ENCODE results near the gene PHLDA3. TPM values are rescaled to one million over a fixed set of nuclear protein-coding genes. Genes with fewer than 3 reads are reported as not detected.

Gene PHLDA3
- total RNA-seq, 1 experiment from 2014 or later: 36.1 TPM

DNA sequence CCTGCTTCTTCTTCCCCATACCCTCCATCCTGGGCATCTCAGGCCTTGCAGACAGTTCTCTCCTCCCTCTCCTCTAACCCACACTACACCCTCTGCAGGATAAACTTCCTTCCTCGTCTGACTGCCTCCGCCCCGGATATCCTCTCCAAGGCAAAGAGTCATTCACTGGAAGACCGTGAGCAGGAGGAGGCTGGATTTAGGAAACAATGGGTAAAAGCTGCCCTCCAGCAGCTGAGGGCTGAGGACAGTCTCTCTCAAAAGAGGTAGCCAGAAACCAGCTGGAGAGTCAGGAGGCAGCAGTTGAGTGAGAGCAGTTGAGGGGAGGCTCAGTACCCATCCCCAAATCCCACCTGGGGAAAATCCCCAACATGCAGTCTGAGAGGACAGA is 36.5 kb upstream of the PHLDA3 start:
- in situ Hi-C loops (cut with HindIII; ENCODE audit: low pct_unique_long_range_greater_than_20kb, low sequenced_read_pairs): no loop called here
- DNase-seq (ENCODE audit: low read depth, low spot score): peak; percentile 58

DNA sequence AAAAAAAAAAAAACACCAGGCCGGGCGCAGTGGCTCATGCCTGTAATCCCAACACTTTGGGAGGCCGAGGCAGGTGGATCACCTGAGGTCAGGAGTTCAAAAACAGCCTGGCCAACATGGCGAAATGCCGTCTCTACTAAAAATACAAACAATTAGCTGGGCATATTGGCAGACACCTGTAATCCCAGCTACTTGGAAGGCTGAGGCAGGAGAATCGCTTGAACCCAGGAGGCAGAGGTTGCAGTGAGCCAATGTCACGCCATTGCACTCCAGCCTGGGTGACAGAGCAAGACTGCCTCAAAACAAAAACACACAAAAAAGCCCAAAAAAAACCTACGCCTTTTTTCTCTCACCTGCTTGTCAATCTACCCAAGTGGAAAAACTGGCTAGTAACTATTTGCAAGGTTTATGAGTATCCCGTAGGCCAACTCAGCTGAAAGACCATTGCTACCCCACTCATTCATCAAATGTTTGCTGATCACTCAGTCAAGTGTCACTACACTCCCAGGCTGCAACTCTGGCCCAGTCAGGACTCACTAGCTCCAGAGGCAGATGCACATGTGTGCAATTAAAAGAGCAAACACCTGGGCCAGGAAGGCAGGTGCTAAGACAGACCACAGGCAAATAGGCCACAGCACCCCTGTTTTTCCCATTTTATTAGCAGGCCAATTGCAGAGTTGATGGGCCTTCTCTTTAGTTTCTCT is 36.0 kb upstream of the PHLDA3 start:
- in situ Hi-C loops (cut with HindIII; ENCODE audit: low pct_unique_long_range_greater_than_20kb, low sequenced_read_pairs): no loop called here
- no peak for DNase-seq (ENCODE audit: low read depth, low spot score)

- in situ Hi-C loops (cut with HindIII; ENCODE audit: low pct_unique_long_range_greater_than_20kb, low sequenced_read_pairs): no loop called here
- no peak for DNase-seq (ENCODE audit: low read depth, low spot score)
Measured at GRCh38 chr1:201504179-201504631, 35.2 kb upstream of the PHLDA3 start.

GRCh38 chr1:201503397-201504176 is 34.6 kb upstream of the PHLDA3 start:
- in situ Hi-C loops (cut with HindIII; ENCODE audit: low pct_unique_long_range_greater_than_20kb, low sequenced_read_pairs): no loop called here
- DNase-seq (ENCODE audit: low read depth, low spot score): no peak

GRCh38 chr1:201502511-201502857 is 33.5 kb upstream of the PHLDA3 start:
- DNase-seq (ENCODE audit: low read depth, low spot score): no peak
- in situ Hi-C loops (cut with HindIII; ENCODE audit: low pct_unique_long_range_greater_than_20kb, low sequenced_read_pairs): no loop called here

- in situ Hi-C loops (cut with HindIII; ENCODE audit: low pct_unique_long_range_greater_than_20kb, low sequenced_read_pairs): no loop called here
- DNase-seq (ENCODE audit: low read depth, low spot score): no peak
Measured at GRCh38 chr1:201501812-201502510, 33.0 kb upstream of the PHLDA3 start.

DNA sequence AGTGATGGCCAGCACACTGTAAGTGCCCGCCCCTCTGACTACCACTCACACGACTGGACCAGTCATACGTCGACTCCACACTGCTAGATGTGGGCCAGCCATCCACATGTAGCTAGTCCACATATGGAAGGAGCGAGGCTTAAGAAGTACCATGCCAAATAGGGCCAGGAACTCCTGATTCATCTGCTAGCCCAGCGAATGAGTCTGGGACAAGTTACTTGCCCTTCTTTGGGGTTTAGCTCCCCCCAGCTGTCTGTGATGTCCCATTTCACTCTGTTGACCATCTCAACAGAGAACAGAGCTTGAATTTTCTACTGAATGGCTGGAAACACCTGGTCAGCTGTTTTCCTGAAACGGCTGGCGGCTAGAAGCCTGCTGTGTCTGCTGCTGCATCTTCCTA is 32.2 kb upstream of the PHLDA3 start:
- DNase-seq (ENCODE audit: low read depth, low spot score): no peak
- in situ Hi-C loops (cut with HindIII; ENCODE audit: low pct_unique_long_range_greater_than_20kb, low sequenced_read_pairs): no loop called here

GRCh38 chr1:201500670-201501120 is 31.7 kb upstream of the PHLDA3 start:
- in situ Hi-C loops (cut with HindIII; ENCODE audit: low pct_unique_long_range_greater_than_20kb, low sequenced_read_pairs): no loop called here
- no peak for DNase-seq (ENCODE audit: low read depth, low spot score)

- in situ Hi-C loops (cut with HindIII; ENCODE audit: low pct_unique_long_range_greater_than_20kb, low sequenced_read_pairs): no loop called here
- peak; percentile 21 for DNase-seq (ENCODE audit: low read depth, low spot score)
Measured at GRCh38 chr1:201499795-201500669, 31.0 kb upstream of the PHLDA3 start.

GRCh38 chr1:201499191-201499590 is 30.2 kb upstream of the PHLDA3 start:
- no peak for DNase-seq (ENCODE audit: low read depth, low spot score)
- in situ Hi-C loops (cut with HindIII; ENCODE audit: low pct_unique_long_range_greater_than_20kb, low sequenced_read_pairs): no loop called here

DNA sequence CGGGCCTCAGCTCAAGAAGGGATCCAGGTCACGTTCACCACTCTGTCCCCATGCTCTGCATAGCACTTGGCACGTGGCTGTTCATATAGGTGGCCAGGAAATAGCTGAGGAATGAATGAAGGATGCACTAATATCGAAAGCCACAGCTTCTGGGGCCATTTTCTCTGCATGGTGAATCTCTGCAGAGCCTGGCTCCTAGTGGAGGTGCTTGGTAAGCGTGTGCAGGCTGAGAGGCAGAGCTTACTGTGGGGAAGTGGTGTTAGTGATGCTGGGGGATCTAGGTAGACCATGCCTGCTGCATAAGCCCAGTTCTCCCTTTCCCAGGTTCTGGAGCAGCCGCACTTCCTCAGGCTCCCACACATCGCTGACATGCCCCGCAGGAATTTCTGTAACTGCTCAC is 29.6 kb upstream of the PHLDA3 start:
- no peak for DNase-seq (ENCODE audit: low read depth, low spot score)

DNA sequence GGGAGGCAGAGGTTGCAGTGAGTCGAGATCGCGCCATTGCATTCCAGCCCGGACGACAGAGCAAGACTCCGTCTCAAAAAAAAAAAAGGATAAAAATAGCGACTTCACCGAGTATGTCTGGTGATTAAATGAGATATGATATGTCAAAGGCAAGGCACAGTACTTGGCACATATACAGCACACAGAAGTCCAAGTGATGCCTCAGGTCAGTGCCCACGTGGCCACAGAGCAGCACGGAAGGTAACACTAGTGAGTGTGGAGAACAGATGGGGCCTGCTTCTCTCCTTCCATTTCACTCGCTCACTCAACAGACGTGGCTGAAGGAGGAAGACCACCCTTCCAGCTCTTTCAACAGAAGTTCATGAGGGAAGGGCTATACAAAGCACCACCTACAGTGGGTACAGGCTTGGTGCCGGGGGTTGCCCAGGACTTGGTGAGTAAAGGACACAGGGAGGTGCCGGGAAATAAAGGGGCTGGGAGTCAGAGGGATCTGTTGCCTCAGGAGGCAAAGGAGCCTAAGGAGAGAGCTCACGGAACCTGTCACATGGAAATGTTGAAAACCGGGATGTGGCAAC is 29.0 kb upstream of the PHLDA3 start:
- DNase-seq (ENCODE audit: low read depth, low spot score): no peak
- in situ Hi-C loops (cut with HindIII; ENCODE audit: low pct_unique_long_range_greater_than_20kb, low sequenced_read_pairs): no loop called here

More for the DNA sequence above, 29.6 kb upstream of the PHLDA3 start:
- in situ Hi-C loops (cut with HindIII; ENCODE audit: low pct_unique_long_range_greater_than_20kb, low sequenced_read_pairs): no loop called here

DNA sequence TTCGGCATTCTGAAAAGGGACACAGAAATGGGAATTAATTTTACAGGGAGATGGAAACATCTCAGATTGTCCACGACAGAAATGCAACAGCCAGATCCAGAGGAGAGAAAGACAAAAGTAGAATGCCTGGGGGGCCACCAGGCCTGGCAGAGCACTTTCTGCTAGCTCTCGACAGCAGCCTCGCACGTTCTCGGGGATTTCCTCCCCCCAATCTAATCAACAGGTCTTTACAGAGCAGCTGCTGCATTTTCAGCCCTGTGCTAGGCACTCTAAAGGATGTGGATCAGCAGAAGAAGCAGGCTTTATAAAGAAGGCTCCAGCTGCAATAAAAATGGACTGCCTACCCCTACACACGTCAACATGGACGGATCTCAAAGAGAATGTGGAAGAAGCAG is 27.3 kb upstream of the PHLDA3 start:
- in situ Hi-C loops (cut with HindIII; ENCODE audit: low pct_unique_long_range_greater_than_20kb, low sequenced_read_pairs): no loop called here
- no peak for DNase-seq (ENCODE audit: low read depth, low spot score)

DNA sequence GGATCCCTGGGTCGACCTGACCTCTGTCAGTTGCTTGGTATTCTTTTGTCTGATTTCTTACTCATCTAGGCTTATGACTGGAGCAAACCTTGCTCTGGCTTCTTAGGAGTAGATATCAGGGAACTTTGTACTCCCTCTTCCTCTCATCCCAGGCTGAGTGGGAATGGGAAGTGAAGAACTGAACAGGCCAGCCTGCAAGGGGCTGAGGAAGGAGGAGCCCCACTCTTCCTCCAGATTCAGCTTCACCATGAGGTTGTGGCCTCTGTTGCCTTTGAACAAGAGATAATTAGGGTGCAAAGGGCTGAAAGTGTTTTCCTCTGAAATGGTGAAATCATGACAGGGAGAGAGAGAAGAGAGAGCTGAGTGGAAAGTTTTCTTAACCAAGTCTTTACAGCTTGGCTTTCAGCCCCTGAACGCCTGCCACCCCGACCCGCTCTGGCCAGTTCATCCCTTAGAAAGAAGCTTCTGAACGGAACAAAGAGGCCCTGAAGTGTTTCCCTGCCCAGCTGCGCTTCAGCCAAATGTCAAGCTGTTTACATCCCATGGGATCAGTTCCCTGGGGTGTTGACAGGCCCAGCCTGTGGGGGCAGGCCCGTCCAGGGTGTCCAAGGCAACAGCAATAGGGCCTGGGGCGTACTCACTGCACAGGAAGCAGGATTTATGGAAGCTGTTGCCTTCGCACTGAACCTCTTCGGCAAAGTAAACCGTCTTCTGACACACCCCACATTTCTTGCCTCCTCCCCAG is 26.7 kb upstream of the PHLDA3 start:
- in situ Hi-C loops (cut with HindIII; ENCODE audit: low pct_unique_long_range_greater_than_20kb, low sequenced_read_pairs): no loop called here
- peak; percentile 88 for DNase-seq (ENCODE audit: low read depth, low spot score)

GRCh38 chr1:201493757-201494617 is 25.0 kb upstream of the PHLDA3 start:
- no peak for DNase-seq (ENCODE audit: low read depth, low spot score)
- in situ Hi-C loops (cut with HindIII; ENCODE audit: low pct_unique_long_range_greater_than_20kb, low sequenced_read_pairs): no loop called here

Data from SK-MEL-5 (cell line).